ENCODE data around the gene GAS1.

The GAS1 gene

DNA sequence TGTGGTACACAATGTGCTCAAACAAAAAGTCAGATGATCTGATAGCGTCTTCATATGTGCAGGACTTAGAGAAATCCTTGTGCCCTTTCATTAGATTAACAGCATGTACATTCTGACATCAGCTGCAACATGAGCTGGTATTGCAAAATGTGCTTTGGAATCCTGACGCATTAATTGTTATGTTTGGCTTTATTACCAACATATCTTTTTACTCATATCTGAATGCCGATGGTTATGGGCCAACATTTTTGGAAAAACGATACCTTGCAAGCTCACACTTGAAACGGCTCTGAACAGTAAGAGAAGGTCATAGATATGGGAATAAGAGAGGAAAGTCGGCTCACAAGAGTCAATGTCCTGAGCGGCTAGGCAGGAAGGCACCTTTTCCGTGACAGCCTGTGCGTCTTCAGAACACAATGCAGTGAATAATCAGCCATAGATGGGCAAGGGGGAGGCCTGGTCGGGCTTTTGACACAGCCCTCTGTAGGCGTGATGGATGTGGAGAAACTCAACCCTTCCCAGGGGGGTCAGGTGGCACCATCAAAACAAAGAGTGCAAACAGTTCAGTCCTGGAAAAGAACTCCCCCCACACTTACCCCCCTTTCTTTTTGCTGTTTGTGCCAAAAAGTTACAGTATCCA, 36.4 kb upstream of the GAS1 start:
- peak overlapping the region; percentile 84 for H3K27ac ChIP-seq
- TF ChIP-seq CTCF (conservative IDR thresholded peaks at IDR 0.05) (no peak), ZFX (IDR thresholded peaks at IDR 0.05) (no peak)

DNA sequence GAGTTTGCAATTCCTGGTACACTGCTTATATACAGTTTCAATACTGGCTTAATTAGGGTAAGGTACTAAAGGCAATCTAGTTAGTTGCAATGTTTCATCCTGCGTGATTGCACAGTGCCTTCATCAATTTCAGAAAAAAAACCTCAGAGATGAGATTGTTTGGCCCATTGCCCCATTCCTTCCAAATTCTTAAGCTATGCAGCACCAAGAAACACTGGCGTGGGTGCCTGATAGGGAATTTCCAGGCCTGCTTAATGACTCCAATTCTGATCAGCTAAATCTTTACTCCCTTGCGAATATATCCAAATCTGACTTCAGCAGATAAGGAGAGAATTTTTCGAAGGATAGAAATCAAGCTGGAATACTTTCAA, 35.9 kb upstream of the GAS1 start:
- TF ChIP-seq ZFX (IDR thresholded peaks at IDR 0.05) (no peak), CTCF (conservative IDR thresholded peaks at IDR 0.05) (no peak)
- peak overlapping the region; percentile 84; the same call in 1 of the 2 replicates for H3K27ac ChIP-seq

- no peak for TF ChIP-seq ZFX (IDR thresholded peaks at IDR 0.05)
- no peak for TF ChIP-seq CTCF (conservative IDR thresholded peaks at IDR 0.05)
- no peak overlapping the region for H3K27ac ChIP-seq
These were observed 33.5 kb upstream of the GAS1 start for GRCh38 chr9:86980802-86981201.

DNA sequence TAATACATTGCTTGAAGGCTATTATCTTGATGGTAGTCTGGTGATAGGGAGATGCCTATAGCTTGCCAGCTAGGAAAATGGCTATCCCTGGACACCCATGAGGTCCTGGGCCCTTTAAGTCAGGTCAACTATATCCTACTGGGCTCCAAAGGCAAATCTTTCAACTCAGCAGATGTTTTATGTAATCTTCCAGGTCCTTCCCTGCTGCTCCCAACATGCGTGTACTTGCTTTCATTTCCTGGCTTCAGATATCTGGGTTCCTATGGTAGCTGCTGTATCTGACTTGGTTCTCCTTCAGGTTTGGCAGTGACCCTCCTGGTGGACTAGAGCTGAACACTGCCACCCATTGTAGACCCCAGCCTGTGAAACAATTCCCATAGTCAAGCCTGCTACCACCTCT, 32.4 kb upstream of the GAS1 start:
- no peak overlapping the region for H3K27ac ChIP-seq
- TF ChIP-seq CTCF (conservative IDR thresholded peaks at IDR 0.05), result no peak
- no peak for TF ChIP-seq ZFX (IDR thresholded peaks at IDR 0.05)

DNA sequence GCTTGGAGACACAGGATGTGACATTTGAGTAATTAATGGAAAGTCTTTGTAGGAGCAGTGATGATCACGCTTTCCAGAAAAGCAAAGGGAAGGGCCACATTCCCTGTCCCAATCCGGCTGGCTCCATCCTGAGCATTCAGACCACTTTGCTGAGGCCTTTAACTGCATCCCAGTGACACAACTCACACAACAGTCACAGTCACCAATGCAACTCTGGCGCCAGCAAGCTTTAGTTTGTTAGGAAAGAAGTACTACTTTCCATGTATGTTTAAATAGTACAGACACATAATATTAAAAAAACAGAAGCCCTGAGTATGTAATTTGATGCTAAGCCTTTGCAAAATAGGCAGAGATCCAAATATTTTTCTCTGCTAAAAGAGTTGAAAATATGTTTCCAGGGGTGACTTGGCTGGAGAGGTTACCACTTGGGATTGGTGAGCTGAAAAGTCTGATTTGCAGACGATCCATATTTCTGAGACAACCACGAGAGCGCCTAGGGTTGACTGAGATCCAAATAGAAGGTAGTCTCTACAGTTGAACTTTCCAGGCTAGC, 31.7 kb upstream of the GAS1 start:
- H3K27ac ChIP-seq, result no peak overlapping the region

DNA sequence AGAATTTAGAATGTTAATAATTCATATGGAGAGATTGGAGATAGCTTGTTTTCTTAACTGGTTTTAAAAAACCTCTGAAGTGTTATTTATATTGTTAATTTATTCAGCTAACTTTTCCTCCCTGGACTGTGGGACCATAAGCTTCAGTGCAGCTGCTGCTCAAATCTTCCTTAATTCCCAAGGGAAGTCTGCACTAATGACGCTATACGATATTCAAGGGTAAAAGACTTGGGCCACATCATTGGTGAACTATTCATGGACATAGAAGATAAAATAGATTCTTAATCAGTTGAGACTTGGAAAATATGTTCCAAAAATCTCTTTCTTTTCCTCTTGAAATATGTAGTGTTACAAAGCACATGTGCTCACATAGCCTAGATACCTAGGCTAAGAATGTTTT, 31.1 kb upstream of the GAS1 start:
- TF ChIP-seq CTCF (conservative IDR thresholded peaks at IDR 0.05), result no peak
- no peak for TF ChIP-seq ZFX (IDR thresholded peaks at IDR 0.05)
- H3K27ac ChIP-seq, result no peak overlapping the region

More for the DNA sequence above, 31.7 kb upstream of the GAS1 start:
- no peak for TF ChIP-seq ZFX (IDR thresholded peaks at IDR 0.05)
- no peak for TF ChIP-seq CTCF (conservative IDR thresholded peaks at IDR 0.05)

- no peak overlapping the region for H3K27ac ChIP-seq
- TF ChIP-seq ZFX (IDR thresholded peaks at IDR 0.05) (no peak), CTCF (conservative IDR thresholded peaks at IDR 0.05) (no peak)
These were observed 30.0 kb upstream of the GAS1 start for GRCh38 chr9:86977205-86977835.

All from C4-2B (cell line).